ENCODE measurements around the gene CADPS2.

Gene CADPS2

GRCh38 chr7:122770686-122771335, 115.4 kb downstream of the CADPS2 start:
- TF ChIP-seq CEBPB (IDR thresholded peaks at IDR 0.05) = no peak
- no peak for TF ChIP-seq REST (IDR thresholded peaks at IDR 0.05; ENCODE audit: low read depth)
- TF ChIP-seq USF1 (IDR thresholded peaks at IDR 0.05) = no peak
- TF ChIP-seq EGR1 (IDR thresholded peaks at IDR 0.05) = no peak
- TF ChIP-seq CREB1 (IDR thresholded peaks at IDR 0.05; ENCODE audit: low read depth) = no peak
- no peak for TF ChIP-seq TCF12 (IDR thresholded peaks at IDR 0.05; ENCODE audit: low read depth)
- TF ChIP-seq MAX (IDR thresholded peaks at IDR 0.05) = no peak
- no peak for TF ChIP-seq EP300 (IDR thresholded peaks at IDR 0.05; ENCODE audit: borderline replicate concordance)
- TF ChIP-seq TEAD4 (IDR thresholded peaks at IDR 0.05) = no peak
- TF ChIP-seq ZBTB7A (IDR thresholded peaks at IDR 0.05; ENCODE audit: low read depth) = no peak
- TF ChIP-seq YY1 (IDR thresholded peaks at IDR 0.05; ENCODE audit: low read depth) = no peak
- no peak for TF ChIP-seq FOXM1 (IDR thresholded peaks at IDR 0.05; ENCODE audit: borderline replicate concordance, low read depth)
- TF ChIP-seq RAD21 (IDR thresholded peaks at IDR 0.05; ENCODE audit: low read depth) = no peak
- no peak for TF ChIP-seq TAF1 (IDR thresholded peaks at IDR 0.05; ENCODE audit: low read depth)
- no peak for TF ChIP-seq NFIC (IDR thresholded peaks at IDR 0.05)

GRCh38 chr7:122768827-122769226, 117.4 kb downstream of the CADPS2 start:
- TF ChIP-seq CEBPB (IDR thresholded peaks at IDR 0.05) (no peak), ZBTB7A (IDR thresholded peaks at IDR 0.05; ENCODE audit: low read depth) (no peak), NFIC (IDR thresholded peaks at IDR 0.05) (no peak), REST (IDR thresholded peaks at IDR 0.05; ENCODE audit: low read depth) (no peak), CREB1 (IDR thresholded peaks at IDR 0.05; ENCODE audit: low read depth) (no peak), YY1 (IDR thresholded peaks at IDR 0.05; ENCODE audit: low read depth) (no peak), TAF1 (IDR thresholded peaks at IDR 0.05; ENCODE audit: low read depth) (no peak), EGR1 (IDR thresholded peaks at IDR 0.05) (no peak), FOXM1 (IDR thresholded peaks at IDR 0.05; ENCODE audit: borderline replicate concordance, low read depth) (no peak), EP300 (IDR thresholded peaks at IDR 0.05; ENCODE audit: borderline replicate concordance) (no peak), MAX (IDR thresholded peaks at IDR 0.05) (no peak)

GRCh38 chr7:122767339-122767738, 118.9 kb downstream of the CADPS2 start:
- no peak for TF ChIP-seq YY1 (IDR thresholded peaks at IDR 0.05; ENCODE audit: low read depth)
- no peak for TF ChIP-seq MAX (IDR thresholded peaks at IDR 0.05)
- no peak for TF ChIP-seq TEAD4 (IDR thresholded peaks at IDR 0.05)
- TF ChIP-seq EGR1 (IDR thresholded peaks at IDR 0.05) = no peak
- no peak for TF ChIP-seq NFIC (IDR thresholded peaks at IDR 0.05)
- no peak for TF ChIP-seq RAD21 (IDR thresholded peaks at IDR 0.05; ENCODE audit: low read depth)
- no peak for TF ChIP-seq CREB1 (IDR thresholded peaks at IDR 0.05; ENCODE audit: low read depth)
- no peak for TF ChIP-seq REST (IDR thresholded peaks at IDR 0.05; ENCODE audit: low read depth)
- TF ChIP-seq TCF12 (IDR thresholded peaks at IDR 0.05; ENCODE audit: low read depth) = no peak
- TF ChIP-seq TAF1 (IDR thresholded peaks at IDR 0.05; ENCODE audit: low read depth) = no peak
- TF ChIP-seq FOXM1 (IDR thresholded peaks at IDR 0.05; ENCODE audit: borderline replicate concordance, low read depth) = no peak
- no peak for TF ChIP-seq USF1 (IDR thresholded peaks at IDR 0.05)
- TF ChIP-seq ZBTB7A (IDR thresholded peaks at IDR 0.05; ENCODE audit: low read depth) = no peak
- no peak for TF ChIP-seq CEBPB (IDR thresholded peaks at IDR 0.05)
- no peak for TF ChIP-seq EP300 (IDR thresholded peaks at IDR 0.05; ENCODE audit: borderline replicate concordance)

GRCh38 chr7:122766593-122766992, 119.7 kb downstream of the CADPS2 start:
- TF ChIP-seq NFIC (IDR thresholded peaks at IDR 0.05) (no peak), EP300 (IDR thresholded peaks at IDR 0.05; ENCODE audit: borderline replicate concordance) (no peak), EGR1 (IDR thresholded peaks at IDR 0.05) (no peak)
